H9 (cell line): Measurements from ENCODE around the gene TMEM38A. TPM values are rescaled to one million over a fixed set of nuclear protein-coding genes. Genes with fewer than 3 reads are reported as not detected.

Source experiments
- DNase-seq: peaks from one replicate; pipeline ENCODE4 v3.0.0-alpha.2; 2017
- H2AFZ ChIP-seq: one replicate; pipeline ENCODE4 v1.6.1; 2013; ENCODE audit warnings: mild to moderate bottlenecking, low read length, control low read depth, moderate library complexity
- H2AK5ac ChIP-seq: 2 replicates; pipeline ENCODE4 v1.6.1; 2013; ENCODE audit warnings: low read length, control low read depth, mixed read lengths; ENCODE audit not compliant: insufficient read length
- H2BK120ac ChIP-seq: one replicate; pipeline ENCODE4 v1.6.1; 2013; ENCODE audit warnings: low read depth, mild to moderate bottlenecking, low read length, control low read depth, inconsistent platforms; ENCODE audit not compliant: poor library complexity, severe bottlenecking
- H2BK12ac ChIP-seq: 2 replicates; pipeline ENCODE4 v1.6.1; 2013; ENCODE audit warnings: low read length, control low read depth, mixed read lengths, low read depth; ENCODE audit not compliant: insufficient read length
- H2BK15ac ChIP-seq: 2 replicates; pipeline ENCODE4 v1.6.1; 2013; ENCODE audit warnings: low read depth, low read length, control low read depth
- H2BK20ac ChIP-seq: one replicate; pipeline ENCODE4 v1.6.1; 2013; ENCODE audit warnings: low read depth, mild to moderate bottlenecking, low read length, control low read depth, inconsistent platforms; ENCODE audit not compliant: poor library complexity, severe bottlenecking
- H2BK5ac ChIP-seq: 2 replicates; pipeline ENCODE4 v1.6.1; 2013; ENCODE audit warnings: low read length, control low read depth, mixed read lengths; ENCODE audit not compliant: insufficient read length
- H3K14ac ChIP-seq: 2 replicates; pipeline ENCODE4 v1.6.1; 2013; ENCODE audit warnings: low read length, control low read depth; ENCODE audit not compliant: insufficient read depth
- H3K18ac ChIP-seq: 2 replicates; pipeline ENCODE4 v1.6.1; 2013; ENCODE audit warnings: low read depth, mild to moderate bottlenecking, mixed read lengths, low read length, control low read depth; ENCODE audit not compliant: insufficient read length
- H3K23ac ChIP-seq: 2 replicates; pipeline ENCODE4 v1.6.1; 2013; ENCODE audit warnings: low read length, control low read depth, mixed read lengths, low read depth; ENCODE audit not compliant: insufficient read length
- H3K23me2 ChIP-seq: 2 replicates; pipeline ENCODE4 v1.6.1; 2013; ENCODE audit warnings: low read depth, mild to moderate bottlenecking, mixed read lengths, low read length, control low read depth; ENCODE audit not compliant: insufficient read length, poor library complexity, severe bottlenecking
- H3K27ac ChIP-seq: 2 replicates; pipeline ENCODE4 v1.5.1; 2013; ENCODE audit warnings: low read length, control low read depth, mixed read lengths, low read depth; ENCODE audit not compliant: insufficient read length
- H3K27me3 ChIP-seq: 2 replicates; pipeline ENCODE4 v1.6.1; 2013; ENCODE audit warnings: low read length, control low read depth, inconsistent platforms; ENCODE audit not compliant: insufficient read depth
- H3K4ac ChIP-seq: 2 replicates; pipeline ENCODE4 v1.6.1; 2013; ENCODE audit warnings: low read depth, mild to moderate bottlenecking, control low read depth, inconsistent platforms, low read length, moderate library complexity
- H3K4me1 ChIP-seq: 2 replicates; pipeline ENCODE4 v1.6.1; 2013; ENCODE audit warnings: low read length, control low read depth, inconsistent platforms; ENCODE audit not compliant: insufficient read depth
- H3K4me2 ChIP-seq: 2 replicates; pipeline ENCODE4 v1.6.1; 2013; ENCODE audit warnings: low read length, control low read depth, mixed read lengths; ENCODE audit not compliant: insufficient read length, insufficient read depth
- H3K56ac ChIP-seq: 2 replicates; pipeline ENCODE4 v1.6.1; 2013; ENCODE audit warnings: low read depth, mild to moderate bottlenecking, mixed read lengths, low read length, control low read depth; ENCODE audit not compliant: insufficient read length
- H3K79me1 ChIP-seq: 2 replicates; pipeline ENCODE4 v1.6.1; 2013; ENCODE audit warnings: low read depth, mild to moderate bottlenecking, moderate library complexity, low read length, control low read depth, inconsistent platforms; ENCODE audit not compliant: insufficient read depth, poor library complexity, severe bottlenecking
- H3K79me2 ChIP-seq: 2 replicates; pipeline ENCODE4 v1.6.1; 2013; ENCODE audit warnings: low read length, control low read depth, inconsistent platforms; ENCODE audit not compliant: insufficient read depth
- H3K9ac ChIP-seq: 2 replicates; pipeline ENCODE4 v1.6.1; 2013; ENCODE audit warnings: low read length, control low read depth, mixed read lengths; ENCODE audit not compliant: insufficient read length; ENCODE audit errors: extremely low read depth
- H3K9me3 ChIP-seq: one replicate; pipeline ENCODE4 v1.6.1; 2013; ENCODE audit warnings: low read depth, low read length, inconsistent platforms; ENCODE audit not compliant: control insufficient read depth
- H3T11ph ChIP-seq: one replicate; pipeline ENCODE4 v1.6.1; 2013; ENCODE audit warnings: mild to moderate bottlenecking, low read length, control low read depth, inconsistent platforms
- H4K20me1 ChIP-seq: one replicate; pipeline ENCODE4 v1.6.1; 2013; ENCODE audit not compliant: control insufficient read depth, insufficient read length, insufficient read depth
- H4K5ac ChIP-seq: 2 replicates; pipeline ENCODE4 v1.6.1; 2013; ENCODE audit warnings: low read depth, mild to moderate bottlenecking, mixed read lengths, low read length, control low read depth; ENCODE audit not compliant: insufficient read length
- H4K8ac ChIP-seq: replicated peaks from 2 replicates; pipeline ENCODE4 v1.6.1; 2013; ENCODE audit warnings: low read length, control low read depth, mixed read lengths, low read depth; ENCODE audit not compliant: insufficient read length
- H4K91ac ChIP-seq: 2 replicates; pipeline ENCODE4 v1.6.1; 2013; ENCODE audit warnings: low read depth, mild to moderate bottlenecking, moderate library complexity, mixed read lengths, low read length, control low read depth; ENCODE audit not compliant: insufficient read length
- H3K27ac Mint-ChIP-seq, 3 experiments: 2 replicates in 2 of 3; 3 replicates in 1 of 3; pipeline ENCODE4 v1.8.0; 2020 to 2021; ENCODE audit warnings: mixed read lengths in 3 of 3, mild to moderate bottlenecking in 1 of 3, moderate library complexity in 1 of 3
- H3K27me3 Mint-ChIP-seq: 2 replicates; pipeline ENCODE4 v1.8.0; 2021; ENCODE audit warnings: low read depth, mild to moderate bottlenecking, moderate library complexity, mixed read lengths
- H3K36me3 Mint-ChIP-seq, 3 experiments: 2 replicates in 2 of 3; 3 replicates in 1 of 3; pipeline ENCODE4 v1.8.0; 2020 to 2021; ENCODE audit warnings: low read depth in 3 of 3, mixed read lengths in 3 of 3; ENCODE audit not compliant: insufficient read depth in 1 of 3
- H3K4me1 Mint-ChIP-seq, 2 experiments: 2 replicates each; pipeline ENCODE4 v1.8.0; 2020; ENCODE audit warnings: mixed read lengths in 2 of 2
- H3K4me3 Mint-ChIP-seq, 2 experiments: 2 replicates in 1 of 2; 3 replicates in 1 of 2; pipeline ENCODE4 v1.8.0; 2020 to 2021; ENCODE audit warnings: mild to moderate bottlenecking in 2 of 2, mixed read lengths in 2 of 2, moderate library complexity in 1 of 2
- H3K9me3 Mint-ChIP-seq, 2 experiments: 2 replicates in 1 of 2; 3 replicates in 1 of 2; pipeline ENCODE4 v1.8.0; 2020; ENCODE audit warnings: mild to moderate bottlenecking in 2 of 2, mixed read lengths in 2 of 2, moderate library complexity in 1 of 2
- CTCF ChIP-seq: fragments of 200-600 bp; sonication (generic); conservative IDR thresholded peaks from 3 replicates; pipeline ENCODE4 v1.8.0; 2021; ENCODE audit warnings: antibody characterized with exemption, mild to moderate bottlenecking
- WGBS: extraction: QIAGEN DNeasy Blood & Tissue Kit; methylation state at CpG from one replicate; pipeline ENCODE4 v1.1.7; 2013; ENCODE audit warnings: missing lambda C conversion rate, low lambda C conversion rate, mixed read lengths; ENCODE audit not compliant: insufficient read length; ENCODE audit errors: extremely low coverage; 5-methylcytosine and 5-hydroxymethylcytosine counted together
- total RNA-seq: library from RNA; stranded (reverse); gene quantifications from 2 replicates; pipeline ENCODE4 v1.2.1, GENCODE V29; 2021

TMEM38A gene
- total RNA-seq, 1 experiment from 2014 or later: 7.4 TPM

GRCh38 chr19:16655727-16656126, 5.2 kb upstream of the TMEM38A start:
- no peak overlapping the region for H3K56ac ChIP-seq
- no peak overlapping the region for H3K9ac ChIP-seq
- peaks cover 55 to 77% (median 71%) of the 10 kb centered on the region in 3 experiments for H3K36me3 Mint-ChIP-seq
- peaks cover 10% of the 10 kb centered on the region for H3K79me1 ChIP-seq
- no peak overlapping the region for H3K27ac Mint-ChIP-seq
- H3K27ac ChIP-seq: no peak overlapping the region
- H3K23me2 ChIP-seq: peaks cover 5% of the 10 kb centered on the region
- no peak for TF ChIP-seq CTCF
- H3K4me1 Mint-ChIP-seq: 0 out of 4 replicates have a peak, but pooled peaks cover 0 to 5% of the 10 kb centered on the region in 2 experiments
- peaks cover 10% of the 10 kb centered on the region; the same call in 1 of the 2 replicates for H3K79me2 ChIP-seq
- H2BK120ac ChIP-seq: no peak overlapping the region
- H3K4me2 ChIP-seq: no peak overlapping the region
- H4K91ac ChIP-seq: no peak overlapping the region
- H2BK15ac ChIP-seq: no peak overlapping the region
- no CpG with 5 or more reads among the region's 11 CpGs for WGBS
- H3K27me3 Mint-ChIP-seq: no peaks in the 10 kb centered on the region
- H2BK12ac ChIP-seq: no peak overlapping the region
- no peak overlapping the region for H3T11ph ChIP-seq
- H3K23ac ChIP-seq: no peak overlapping the region
- H3K9me3 Mint-ChIP-seq: no peaks in the 10 kb centered on the region; a peak in 1 of 5 replicates
- H3K27me3 ChIP-seq: no peaks in the 10 kb centered on the region
- H4K20me1 ChIP-seq: no peaks in the 10 kb centered on the region
- no peak for DNase-seq
- no peak overlapping the region for H2AFZ ChIP-seq
- no peak overlapping the region for H3K4ac ChIP-seq
- H3K18ac ChIP-seq: no peak overlapping the region
- H3K4me1 ChIP-seq: no peaks in the 10 kb centered on the region
- H3K9me3 ChIP-seq: no peaks in the 10 kb centered on the region
- no peak overlapping the region for H2AK5ac ChIP-seq
- no peak overlapping the region for H4K5ac ChIP-seq
- no peak overlapping the region for H3K4me3 Mint-ChIP-seq
- no peak overlapping the region for H4K8ac ChIP-seq
- H2BK5ac ChIP-seq: no peak overlapping the region
- H2BK20ac ChIP-seq: no peak overlapping the region
- H3K14ac ChIP-seq: no peak overlapping the region
